ENCODE data around the gene SEMA3G.

The SEMA3G gene

DNA sequence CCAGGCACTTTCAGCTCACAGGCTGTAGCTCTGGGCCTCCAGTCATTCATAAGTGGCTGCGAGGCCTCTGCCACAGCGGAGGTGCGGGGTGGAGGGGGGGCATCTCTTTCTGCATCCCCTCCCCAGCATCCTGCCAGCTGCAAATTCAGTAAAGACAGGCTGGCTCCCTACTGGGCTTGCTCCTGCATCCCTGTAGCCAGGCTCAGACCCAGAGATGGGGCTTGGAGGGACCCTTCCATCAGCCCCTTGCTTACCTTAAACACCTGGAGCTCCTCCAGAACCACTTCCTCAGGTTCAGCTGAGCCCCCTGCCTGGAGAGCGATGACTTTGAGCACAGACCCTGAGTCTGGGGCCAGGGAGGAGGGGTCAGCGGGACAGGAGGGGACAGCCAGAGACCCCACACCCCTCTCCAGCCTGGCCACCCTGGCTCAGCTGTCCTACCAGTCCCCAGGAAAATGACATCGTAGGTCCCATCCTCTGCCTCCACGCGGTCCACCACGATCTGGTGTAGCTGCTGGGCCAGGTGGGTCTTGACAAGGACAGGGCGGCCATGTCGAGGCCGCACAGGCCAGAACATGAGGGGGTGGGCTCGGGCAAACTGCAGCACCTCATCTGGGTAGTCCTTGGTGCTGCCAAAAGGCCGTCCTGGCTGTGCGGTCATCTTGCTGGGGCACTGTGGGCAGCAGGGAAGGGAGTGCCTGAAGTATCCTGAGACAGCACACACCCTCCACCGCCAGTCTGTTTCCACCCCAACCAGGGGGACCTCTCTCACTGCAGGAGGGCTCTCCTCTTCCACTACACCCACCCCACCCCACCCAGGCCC is 5.3 kb downstream of the SEMA3G start:
- DNase-seq (ENCODE audit: low read depth in 2 of 2), result no peak

- DNase-seq (ENCODE audit: low read depth in 2 of 2), result no peak
These were observed 6.1 kb downstream of the SEMA3G start for GRCh38 chr3:52438579-52439425.

- DNase-seq (ENCODE audit: low read depth in 2 of 2), result no peak
These were observed 6.9 kb downstream of the SEMA3G start for GRCh38 chr3:52438104-52438376.

DNA sequence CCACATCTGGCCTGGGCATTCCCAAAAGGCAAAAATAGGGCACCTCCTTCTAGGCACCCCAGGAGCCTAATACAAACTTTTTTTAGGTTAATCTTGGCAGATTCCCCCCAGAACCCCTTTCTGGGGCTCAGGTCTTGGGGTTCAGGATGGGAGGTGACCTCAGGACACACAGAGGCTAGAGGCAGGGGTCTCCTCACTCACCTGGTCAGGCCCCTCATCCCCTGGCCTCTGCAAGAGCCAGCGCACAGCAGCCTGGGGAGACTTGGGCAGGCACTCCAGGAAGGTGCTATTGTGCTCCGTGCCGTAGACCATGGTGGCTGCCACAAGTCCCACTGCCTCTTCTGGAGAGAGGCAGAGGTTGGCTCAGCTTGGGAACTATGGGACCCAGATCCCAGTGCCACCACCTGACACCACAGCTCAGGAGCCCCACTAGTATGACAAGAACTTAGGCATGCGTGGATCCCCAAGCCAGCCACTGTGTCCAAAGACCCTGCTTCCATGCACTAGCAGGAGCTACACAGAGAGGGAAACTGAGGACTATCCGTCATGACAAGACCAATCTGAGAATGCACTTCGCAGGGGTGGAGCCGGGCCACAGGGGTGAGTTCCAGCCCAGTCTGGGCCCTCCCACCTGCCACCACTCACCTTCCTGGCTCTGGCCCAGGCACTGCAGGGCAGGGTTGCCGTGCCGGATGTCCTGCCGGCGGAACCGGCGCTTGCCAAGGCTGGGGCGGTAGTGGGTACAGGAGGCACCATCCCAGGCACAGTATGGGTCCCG is 7.4 kb downstream of the SEMA3G start:
- no peak for DNase-seq (ENCODE audit: low read depth in 2 of 2)

DNA sequence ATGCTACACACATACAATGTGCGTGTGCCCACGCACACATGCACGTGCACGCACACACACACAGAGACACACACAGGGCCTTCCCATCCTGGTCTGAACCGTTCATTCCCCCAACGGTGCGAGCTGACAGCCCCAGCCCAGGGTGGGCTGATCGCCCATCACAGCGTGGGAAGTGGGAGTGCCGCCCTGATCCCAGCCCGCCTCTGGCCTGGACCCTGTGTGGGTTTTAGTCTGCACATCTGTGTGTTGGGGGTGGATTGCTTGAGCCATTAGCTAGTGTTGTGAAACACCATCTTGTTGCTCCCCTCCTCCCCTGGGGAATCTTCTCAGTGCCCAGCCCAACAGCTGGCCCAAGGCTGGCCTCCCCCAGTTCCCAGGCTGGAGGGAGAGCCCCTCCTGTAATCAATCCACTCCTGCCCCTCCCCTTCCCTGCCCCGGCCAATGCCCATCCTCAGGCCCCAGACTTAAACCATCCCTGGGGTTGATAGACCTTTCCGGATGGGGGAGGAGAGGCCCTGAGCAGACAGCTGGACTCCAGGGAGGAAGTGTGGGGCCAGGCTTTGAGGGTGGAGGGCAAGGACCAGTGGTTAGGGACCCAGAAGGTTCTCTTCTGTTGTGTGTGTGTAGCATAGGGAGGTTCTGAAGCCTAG is 8.3 kb downstream of the SEMA3G start:
- DNase-seq (ENCODE audit: low read depth in 2 of 2), result no peak

GRCh38 chr3:52435246-52436101 is 9.4 kb downstream of the SEMA3G start:
- DNase-seq (ENCODE audit: low read depth in 2 of 2), result no peak

- no peak for DNase-seq (ENCODE audit: low read depth in 2 of 2)
These were observed 10.3 kb downstream of the SEMA3G start for GRCh38 chr3:52434491-52435115.

DNA sequence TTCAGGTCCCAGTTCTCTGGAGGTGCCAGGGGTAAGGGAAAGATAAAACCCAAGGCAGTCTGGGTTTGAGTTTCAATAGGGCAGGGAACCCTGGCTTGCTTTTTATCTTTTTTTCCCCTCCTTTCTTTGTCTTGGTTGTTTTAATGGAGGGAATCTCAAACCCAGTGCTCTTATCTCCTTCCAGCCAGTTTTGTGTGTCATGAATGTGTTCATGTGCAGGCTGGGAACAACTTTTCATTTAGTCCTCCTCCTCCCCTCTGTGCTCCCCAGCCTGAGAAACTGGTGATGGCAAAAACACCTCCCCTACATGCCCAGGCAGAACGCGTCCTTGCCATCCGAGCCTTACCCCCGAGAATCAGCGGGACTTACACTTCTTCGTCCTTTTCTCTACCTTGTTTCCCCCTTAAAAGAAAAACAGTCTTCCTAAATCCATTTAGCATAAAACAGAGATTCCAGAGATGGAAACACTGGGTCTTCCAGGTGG is 10.9 kb downstream of the SEMA3G start:
- DNase-seq (ENCODE audit: low read depth in 2 of 2), result no peak

- no peak for DNase-seq (ENCODE audit: low read depth in 2 of 2)
These were observed 11.4 kb downstream of the SEMA3G start for GRCh38 chr3:52433328-52433995.

DNA sequence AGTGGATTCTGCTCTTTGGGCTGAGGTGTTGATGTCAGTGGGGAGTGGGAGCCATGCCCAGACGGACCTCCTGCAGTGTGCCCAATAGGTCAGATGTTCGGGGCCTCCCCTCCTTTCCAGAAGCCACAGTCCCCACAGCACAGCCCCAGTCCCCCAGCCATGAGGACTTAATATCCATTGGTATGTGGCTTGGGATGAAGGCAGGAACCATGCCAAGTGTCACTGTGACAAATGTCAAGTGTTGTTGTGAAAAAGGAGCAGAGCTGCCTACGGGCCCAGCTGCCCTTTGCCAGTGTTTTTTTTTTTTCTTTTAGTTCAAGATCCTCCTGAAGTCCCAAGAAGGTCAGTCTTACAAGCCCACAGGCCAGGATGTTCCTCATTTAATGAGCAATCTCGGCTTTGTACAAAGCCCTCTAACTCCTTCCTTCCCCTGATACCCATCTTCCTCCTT is 12.2 kb downstream of the SEMA3G start:
- no peak for DNase-seq (ENCODE audit: low read depth in 2 of 2)

- DNase-seq (ENCODE audit: low read depth in 2 of 2), result no peak
These were observed 12.7 kb downstream of the SEMA3G start for GRCh38 chr3:52432225-52432624.

DNA sequence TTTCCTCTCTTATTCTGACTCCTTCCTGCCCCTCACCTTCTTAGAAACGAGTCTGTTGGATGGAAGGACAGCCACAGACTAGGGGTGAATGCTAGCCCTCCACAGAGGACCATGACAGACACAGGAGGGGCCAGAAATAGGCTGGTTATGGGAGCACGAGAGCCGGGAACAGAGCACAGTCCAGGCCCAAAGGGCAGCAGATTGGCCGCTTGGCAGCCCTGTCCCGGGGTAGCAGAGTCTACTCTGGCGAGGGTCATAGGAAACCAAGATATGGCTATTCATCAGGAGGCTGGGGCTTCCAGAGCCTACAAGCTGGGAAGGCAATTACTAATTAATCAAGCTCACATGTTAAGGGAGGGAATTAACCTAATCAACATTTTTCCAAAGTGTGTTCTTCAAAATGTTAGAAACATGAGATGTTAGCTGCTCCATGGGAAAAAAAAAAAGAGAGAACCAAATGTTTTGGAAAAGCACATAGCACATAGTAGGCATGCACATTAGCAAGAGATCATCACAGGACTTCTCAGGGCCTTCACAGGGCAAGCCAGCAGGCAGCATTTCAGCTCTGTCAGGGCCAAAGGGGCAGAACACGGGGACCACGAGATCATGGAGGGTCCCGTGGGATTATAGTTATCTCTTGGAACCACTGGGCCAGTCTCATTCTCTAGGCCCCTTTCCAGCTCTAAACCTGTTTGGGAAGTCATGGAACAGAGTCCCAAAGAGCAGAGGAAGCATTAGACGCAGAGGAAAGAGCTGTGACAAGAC is 13.3 kb downstream of the SEMA3G start:
- no peak for DNase-seq (ENCODE audit: low read depth in 2 of 2)

DNA sequence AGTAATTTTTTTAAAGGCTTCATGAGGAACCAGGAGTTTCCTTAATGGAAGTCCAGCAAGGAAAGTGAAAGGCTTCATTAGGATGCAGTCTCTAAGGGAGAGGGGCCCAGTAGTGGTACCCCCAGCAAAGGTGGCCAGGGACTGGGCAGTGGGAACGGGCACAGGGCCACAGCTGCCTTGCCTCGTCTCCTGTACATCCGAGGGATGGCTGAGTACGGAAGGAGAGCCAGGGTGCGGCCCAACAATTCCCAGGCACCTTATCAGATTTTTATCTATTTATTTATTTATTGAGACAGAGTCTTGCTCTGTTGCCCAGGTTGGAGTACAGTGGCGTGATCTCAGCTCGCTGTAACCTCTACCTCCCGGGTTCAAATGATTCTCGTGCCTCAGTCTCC is 14.5 kb downstream of the SEMA3G start:
- no peak for DNase-seq (ENCODE audit: low read depth in 2 of 2)

- DNase-seq (ENCODE audit: low read depth in 2 of 2), result no peak
These were observed 15.0 kb downstream of the SEMA3G start for GRCh38 chr3:52429779-52430415.

GRCh38 chr3:52429031-52429430 is 15.9 kb downstream of the SEMA3G start:
- DNase-seq (ENCODE audit: low read depth in 2 of 2), result no peak

DNA sequence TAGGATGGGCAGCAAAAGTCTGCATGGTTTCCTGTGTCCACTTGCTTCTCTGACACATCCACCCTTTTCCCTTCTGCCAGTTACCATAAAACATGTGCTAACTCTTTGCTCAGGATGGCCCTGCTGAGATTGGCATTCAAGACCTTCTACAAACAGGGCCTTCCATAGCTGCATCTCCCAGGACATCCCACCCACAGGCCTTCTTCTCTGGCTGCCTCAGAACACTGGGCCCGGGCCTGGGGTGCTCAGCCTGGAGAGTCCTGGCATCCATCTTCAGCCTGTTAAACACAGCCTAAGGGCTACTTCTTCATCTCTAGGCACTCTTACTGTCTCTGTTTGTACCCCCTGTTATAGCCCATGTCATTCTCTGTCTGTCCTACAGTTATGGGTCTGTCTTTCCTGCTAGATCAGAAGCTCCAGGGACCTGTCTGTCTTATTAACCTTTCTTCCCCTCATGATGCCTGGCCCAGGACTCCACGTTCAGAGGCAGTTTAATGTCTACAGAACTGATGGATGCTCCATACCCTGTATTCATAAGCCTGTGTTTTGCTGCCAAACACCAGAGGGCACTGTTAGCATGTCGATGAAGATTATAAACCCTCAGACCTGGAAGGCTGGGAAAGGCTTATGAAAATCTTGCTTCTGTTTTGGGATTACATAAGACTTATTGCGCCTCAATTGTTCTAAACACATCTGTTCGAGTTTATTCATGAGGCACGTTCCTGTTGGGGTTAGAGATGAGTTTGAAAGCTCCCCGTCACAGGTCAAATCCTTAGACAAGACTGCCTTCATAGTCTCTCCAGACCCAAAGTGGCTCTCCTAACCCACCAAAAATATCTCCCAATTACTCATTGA is 16.5 kb downstream of the SEMA3G start:
- DNase-seq (ENCODE audit: low read depth in 2 of 2), result no peak

GRCh38 chr3:52423173-52423572 is 21.7 kb downstream of the SEMA3G start:
- DNase-seq (ENCODE audit: low read depth in 2 of 2), result no peak

DNA sequence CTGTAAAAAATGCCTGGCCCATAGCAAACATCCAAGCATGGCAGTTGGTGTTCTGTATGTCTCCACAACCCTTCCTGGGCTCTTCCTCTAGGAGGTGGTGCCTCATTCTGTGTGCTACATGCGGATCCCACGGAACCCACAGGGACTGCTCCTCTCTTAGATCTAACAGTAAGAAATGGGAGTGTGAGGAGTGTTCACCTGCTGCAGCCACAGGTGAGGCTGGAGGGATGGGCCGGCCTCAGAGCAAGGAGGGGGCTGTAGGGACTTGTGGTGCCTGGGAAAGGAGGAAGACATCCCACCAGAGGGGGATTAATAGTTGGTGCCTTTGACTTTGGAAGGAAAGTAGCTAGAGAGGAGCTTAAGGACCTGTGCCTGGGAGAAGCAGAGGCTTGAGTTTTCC is 22.2 kb downstream of the SEMA3G start:
- no peak for DNase-seq (ENCODE audit: low read depth in 2 of 2)
